ENCODE data around the gene TET2.

DNA sequence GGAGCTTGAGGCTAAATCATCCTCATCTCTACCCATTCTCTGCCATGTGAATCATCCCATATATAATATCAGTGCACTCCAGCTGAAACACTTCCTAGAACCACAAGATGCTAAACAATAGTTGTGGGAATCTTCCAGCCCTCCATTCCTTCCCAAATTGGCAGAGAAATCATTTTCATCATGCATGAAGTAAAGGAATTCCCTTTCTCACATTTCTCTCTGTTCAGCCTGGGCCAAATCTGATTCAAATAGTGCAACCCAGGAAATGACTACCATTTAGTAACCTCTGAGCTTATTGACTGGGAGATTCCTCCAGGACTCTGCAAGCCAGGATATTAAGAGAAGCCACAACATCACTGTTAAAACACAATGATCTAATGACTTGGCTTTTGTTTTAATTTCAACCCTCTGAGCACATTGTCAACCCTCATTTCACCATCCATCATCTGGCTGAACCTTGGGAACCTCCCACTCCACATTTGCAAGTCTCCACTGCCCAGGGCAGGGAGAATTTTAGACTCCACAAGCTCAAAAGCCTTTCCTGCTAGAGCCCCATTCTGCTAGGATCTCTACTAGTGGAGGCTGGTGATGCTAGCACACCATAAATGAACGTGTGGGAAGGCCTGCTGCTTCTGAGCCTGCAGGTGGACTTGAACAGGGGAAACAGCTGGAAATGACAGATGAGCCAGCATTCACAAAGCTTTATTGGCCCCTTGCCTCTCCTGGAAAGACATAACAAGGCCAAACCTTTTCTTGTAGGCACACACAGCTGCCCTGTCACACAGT lies 133.9 kb downstream of the TET2 start:
- TF ChIP-seq, protein P1, sequence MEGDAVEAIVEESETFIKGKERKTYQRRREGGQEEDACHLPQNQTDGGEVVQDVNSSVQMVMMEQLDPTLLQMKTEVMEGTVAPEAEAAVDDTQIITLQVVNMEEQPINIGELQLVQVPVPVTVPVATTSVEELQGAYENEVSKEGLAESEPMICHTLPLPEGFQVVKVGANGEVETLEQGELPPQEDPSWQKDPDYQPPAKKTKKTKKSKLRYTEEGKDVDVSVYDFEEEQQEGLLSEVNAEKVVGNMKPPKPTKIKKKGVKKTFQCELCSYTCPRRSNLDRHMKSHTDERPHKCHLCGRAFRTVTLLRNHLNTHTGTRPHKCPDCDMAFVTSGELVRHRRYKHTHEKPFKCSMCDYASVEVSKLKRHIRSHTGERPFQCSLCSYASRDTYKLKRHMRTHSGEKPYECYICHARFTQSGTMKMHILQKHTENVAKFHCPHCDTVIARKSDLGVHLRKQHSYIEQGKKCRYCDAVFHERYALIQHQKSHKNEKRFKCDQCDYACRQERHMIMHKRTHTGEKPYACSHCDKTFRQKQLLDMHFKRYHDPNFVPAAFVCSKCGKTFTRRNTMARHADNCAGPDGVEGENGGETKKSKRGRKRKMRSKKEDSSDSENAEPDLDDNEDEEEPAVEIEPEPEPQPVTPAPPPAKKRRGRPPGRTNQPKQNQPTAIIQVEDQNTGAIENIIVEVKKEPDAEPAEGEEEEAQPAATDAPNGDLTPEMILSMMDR (IDR thresholded peaks at IDR 0.05): no peak
- TF ChIP-seq POLR2A (IDR thresholded peaks at IDR 0.05): no peak
